ENCODE results near the gene SREBF2.

GRCh38 chr22:41927813-41928212 lies 94.9 kb downstream of the SREBF2 start:
- TF ChIP-seq, protein P1, sequence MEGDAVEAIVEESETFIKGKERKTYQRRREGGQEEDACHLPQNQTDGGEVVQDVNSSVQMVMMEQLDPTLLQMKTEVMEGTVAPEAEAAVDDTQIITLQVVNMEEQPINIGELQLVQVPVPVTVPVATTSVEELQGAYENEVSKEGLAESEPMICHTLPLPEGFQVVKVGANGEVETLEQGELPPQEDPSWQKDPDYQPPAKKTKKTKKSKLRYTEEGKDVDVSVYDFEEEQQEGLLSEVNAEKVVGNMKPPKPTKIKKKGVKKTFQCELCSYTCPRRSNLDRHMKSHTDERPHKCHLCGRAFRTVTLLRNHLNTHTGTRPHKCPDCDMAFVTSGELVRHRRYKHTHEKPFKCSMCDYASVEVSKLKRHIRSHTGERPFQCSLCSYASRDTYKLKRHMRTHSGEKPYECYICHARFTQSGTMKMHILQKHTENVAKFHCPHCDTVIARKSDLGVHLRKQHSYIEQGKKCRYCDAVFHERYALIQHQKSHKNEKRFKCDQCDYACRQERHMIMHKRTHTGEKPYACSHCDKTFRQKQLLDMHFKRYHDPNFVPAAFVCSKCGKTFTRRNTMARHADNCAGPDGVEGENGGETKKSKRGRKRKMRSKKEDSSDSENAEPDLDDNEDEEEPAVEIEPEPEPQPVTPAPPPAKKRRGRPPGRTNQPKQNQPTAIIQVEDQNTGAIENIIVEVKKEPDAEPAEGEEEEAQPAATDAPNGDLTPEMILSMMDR (IDR thresholded peaks at IDR 0.05; ENCODE audit: insufficient read depth, low read length): no peak
- TF ChIP-seq POLR2AphosphoS5 (IDR thresholded peaks at IDR 0.05; ENCODE audit: low read depth): no peak

Data from HL-60 (cell line).